ENCODE data around the gene FOCAD.

The FOCAD gene

GRCh38 chr9:20744036-20744630 lies 60.1 kb downstream of the FOCAD start:
- Histone ChIP-seq H3K79me2 (ENCODE audit: insufficient read depth, low read length) (no peaks in the 10 kb centered on the region), H3K4me1 (ENCODE audit: insufficient read depth, low read length, poor library complexity, severe bottlenecking) (peaks cover 7% of the 10 kb centered on the region), H3K36me3 (ENCODE audit: insufficient read depth, low read length) (peaks cover 16% of the 10 kb centered on the region; the same call in 1 of the 2 replicates), H3K4me3 (ENCODE audit: low read length, poor library complexity, severe bottlenecking) (no peak overlapping the region), H3K9ac (ENCODE audit: low read depth, low read length, poor library complexity, severe bottlenecking) (no peak overlapping the region), H3K9me3 (ENCODE audit: insufficient read depth, low read depth, low read length) (no peaks in the 10 kb centered on the region), H4K20me1 (ENCODE audit: insufficient read depth, low read length, poor library complexity, severe bottlenecking) (no peaks in the 10 kb centered on the region), H3F3A (ENCODE audit: low read depth) (no peaks in the 10 kb centered on the region), H3K9me2 (replicated peaks; ENCODE audit: low read depth, low read length) (no peaks in the 10 kb centered on the region), H3K4me2 (ENCODE audit: low read depth, low read length, poor library complexity, severe bottlenecking) (no peak overlapping the region), H3K27me3 (ENCODE audit: insufficient read depth, low read length, poor library complexity, severe bottlenecking) (no peaks in the 10 kb centered on the region), H2AFZ (ENCODE audit: low read length) (no peak overlapping the region)
- TF ChIP-seq EZH2phosphoT487 (IDR thresholded peaks at IDR 0.05; ENCODE audit: borderline replicate concordance) (no peak), CTCF (conservative IDR thresholded peaks at IDR 0.05; ENCODE audit: low read length) (no peak)

GRCh38 chr9:20746967-20747366 lies 62.9 kb downstream of the FOCAD start:
- no peak overlapping the region for H3K4me3 ChIP-seq (ENCODE audit: low read length, poor library complexity, severe bottlenecking)
- H2AFZ ChIP-seq (ENCODE audit: low read length) = no peak overlapping the region
- H3K79me2 ChIP-seq (ENCODE audit: insufficient read depth, low read length) = no peaks in the 10 kb centered on the region
- H4K20me1 ChIP-seq (ENCODE audit: insufficient read depth, low read length, poor library complexity, severe bottlenecking) = no peaks in the 10 kb centered on the region
- H3K9ac ChIP-seq (ENCODE audit: low read depth, low read length, poor library complexity, severe bottlenecking) = no peak overlapping the region
- H3F3A ChIP-seq (ENCODE audit: low read depth) = no peaks in the 10 kb centered on the region
- no peak for TF ChIP-seq CTCF (conservative IDR thresholded peaks at IDR 0.05; ENCODE audit: low read length)
- TF ChIP-seq EZH2phosphoT487 (IDR thresholded peaks at IDR 0.05; ENCODE audit: borderline replicate concordance) = no peak
- H3K4me2 ChIP-seq (ENCODE audit: low read depth, low read length, poor library complexity, severe bottlenecking) = no peak overlapping the region
- H3K4me1 ChIP-seq (ENCODE audit: insufficient read depth, low read length, poor library complexity, severe bottlenecking) = peaks cover 3% of the 10 kb centered on the region
- H3K36me3 ChIP-seq (ENCODE audit: insufficient read depth, low read length) = peaks cover 7% of the 10 kb centered on the region; the same call in 1 of the 2 replicates
- no peaks in the 10 kb centered on the region for H3K9me3 ChIP-seq (ENCODE audit: insufficient read depth, low read depth, low read length)
- no peaks in the 10 kb centered on the region for H3K27me3 ChIP-seq (ENCODE audit: insufficient read depth, low read length, poor library complexity, severe bottlenecking)
- H3K9me2 ChIP-seq (replicated peaks; ENCODE audit: low read depth, low read length) = no peaks in the 10 kb centered on the region

- Histone ChIP-seq H3K9me2 (replicated peaks; ENCODE audit: low read depth, low read length) (no peaks in the 10 kb centered on the region), H2AFZ (ENCODE audit: low read length) (no peak overlapping the region), H3K36me3 (ENCODE audit: insufficient read depth, low read length) (no peaks in the 10 kb centered on the region), H3K4me3 (ENCODE audit: low read length, poor library complexity, severe bottlenecking) (no peak overlapping the region), H3K79me2 (ENCODE audit: insufficient read depth, low read length) (no peaks in the 10 kb centered on the region), H3F3A (ENCODE audit: low read depth) (no peaks in the 10 kb centered on the region), H3K27me3 (ENCODE audit: insufficient read depth, low read length, poor library complexity, severe bottlenecking) (no peaks in the 10 kb centered on the region), H3K9ac (ENCODE audit: low read depth, low read length, poor library complexity, severe bottlenecking) (no peak overlapping the region), H3K9me3 (ENCODE audit: insufficient read depth, low read depth, low read length) (no peaks in the 10 kb centered on the region), H4K20me1 (ENCODE audit: insufficient read depth, low read length, poor library complexity, severe bottlenecking) (no peaks in the 10 kb centered on the region), H3K4me2 (ENCODE audit: low read depth, low read length, poor library complexity, severe bottlenecking) (no peak overlapping the region), H3K4me1 (ENCODE audit: insufficient read depth, low read length, poor library complexity, severe bottlenecking) (peaks cover 3% of the 10 kb centered on the region)
- TF ChIP-seq CTCF (conservative IDR thresholded peaks at IDR 0.05; ENCODE audit: low read length) (no peak), EZH2phosphoT487 (IDR thresholded peaks at IDR 0.05; ENCODE audit: borderline replicate concordance) (no peak)
These were observed 65.6 kb downstream of the FOCAD start for GRCh38 chr9:20749496-20750198.
